Esophagus muscularis mucosa (tissue), 3 donors: Measurements from ENCODE around the gene GNB1.
"Not testable (repeated sequence)": the region's sequence is repeated elsewhere in the genome, so short reads cannot be mapped to it uniquely, and the experiment has no call there.

Experiments
- POLR2AphosphoS5 ChIP-seq, 2 donors: sonication (generic); formaldehyde crosslinking; IDR thresholded peaks; one replicate each; pipeline ENCODE4 v1.6.1; 2017; ENCODE audit warnings: antibody characterized with exemption in 2 of 2
- TF ChIP-seq, protein P1 (sequence below), 3 experiments: fragments of 200-600 bp in 2 of 3; fragments of 450-650 bp in 1 of 3; sonication (generic) in 2 of 3; IDR thresholded peaks; one replicate each; pipeline ENCODE4 v1.5.1; 2017 to 2019; ENCODE audit warnings: antibody characterized with exemption in 3 of 3, mild to moderate bottlenecking in 2 of 3, moderate library complexity in 1 of 3

DNA sequence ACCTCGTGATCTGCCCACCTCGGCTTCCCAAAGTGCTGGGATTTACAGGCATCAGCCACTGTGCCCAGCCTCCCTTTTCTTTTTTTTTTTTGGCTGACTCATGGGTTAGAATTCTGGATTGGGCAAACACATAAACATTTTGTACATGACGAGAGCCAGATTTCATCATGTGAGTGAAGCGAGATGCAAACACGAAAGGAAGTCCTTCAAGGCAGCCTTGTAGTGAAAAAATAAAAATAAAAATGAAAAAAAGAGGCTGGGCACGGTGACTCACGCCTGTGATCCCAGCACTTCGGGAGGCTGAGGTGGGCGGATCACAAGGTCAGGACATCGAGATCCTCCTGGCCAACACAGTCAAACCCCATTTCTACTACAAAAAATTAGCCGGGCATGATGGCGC is 149.9 kb downstream of the GNB1 start:
- TF ChIP-seq, protein P1, sequence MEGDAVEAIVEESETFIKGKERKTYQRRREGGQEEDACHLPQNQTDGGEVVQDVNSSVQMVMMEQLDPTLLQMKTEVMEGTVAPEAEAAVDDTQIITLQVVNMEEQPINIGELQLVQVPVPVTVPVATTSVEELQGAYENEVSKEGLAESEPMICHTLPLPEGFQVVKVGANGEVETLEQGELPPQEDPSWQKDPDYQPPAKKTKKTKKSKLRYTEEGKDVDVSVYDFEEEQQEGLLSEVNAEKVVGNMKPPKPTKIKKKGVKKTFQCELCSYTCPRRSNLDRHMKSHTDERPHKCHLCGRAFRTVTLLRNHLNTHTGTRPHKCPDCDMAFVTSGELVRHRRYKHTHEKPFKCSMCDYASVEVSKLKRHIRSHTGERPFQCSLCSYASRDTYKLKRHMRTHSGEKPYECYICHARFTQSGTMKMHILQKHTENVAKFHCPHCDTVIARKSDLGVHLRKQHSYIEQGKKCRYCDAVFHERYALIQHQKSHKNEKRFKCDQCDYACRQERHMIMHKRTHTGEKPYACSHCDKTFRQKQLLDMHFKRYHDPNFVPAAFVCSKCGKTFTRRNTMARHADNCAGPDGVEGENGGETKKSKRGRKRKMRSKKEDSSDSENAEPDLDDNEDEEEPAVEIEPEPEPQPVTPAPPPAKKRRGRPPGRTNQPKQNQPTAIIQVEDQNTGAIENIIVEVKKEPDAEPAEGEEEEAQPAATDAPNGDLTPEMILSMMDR (IDR thresholded peaks at IDR 0.05): not testable (repeated sequence)
- TF ChIP-seq POLR2AphosphoS5 (IDR thresholded peaks at IDR 0.05): peak in 1 of 2 donors; percentile 72
